ENCODE data around the gene ODF2. TPM values are rescaled to one million over a fixed set of nuclear protein-coding genes. Genes with fewer than 3 reads are reported as not detected.
A peak's percentile ranks its signal among the peaks of the same experiment; 100 is the strongest.

Gene ODF2
- total and polyA plus RNA-seq, 2 of the 13 experiments (the other 11 are each of a cell fraction or from before 2014, with no cell fraction given): 9.8 to 31.3 TPM

DNA sequence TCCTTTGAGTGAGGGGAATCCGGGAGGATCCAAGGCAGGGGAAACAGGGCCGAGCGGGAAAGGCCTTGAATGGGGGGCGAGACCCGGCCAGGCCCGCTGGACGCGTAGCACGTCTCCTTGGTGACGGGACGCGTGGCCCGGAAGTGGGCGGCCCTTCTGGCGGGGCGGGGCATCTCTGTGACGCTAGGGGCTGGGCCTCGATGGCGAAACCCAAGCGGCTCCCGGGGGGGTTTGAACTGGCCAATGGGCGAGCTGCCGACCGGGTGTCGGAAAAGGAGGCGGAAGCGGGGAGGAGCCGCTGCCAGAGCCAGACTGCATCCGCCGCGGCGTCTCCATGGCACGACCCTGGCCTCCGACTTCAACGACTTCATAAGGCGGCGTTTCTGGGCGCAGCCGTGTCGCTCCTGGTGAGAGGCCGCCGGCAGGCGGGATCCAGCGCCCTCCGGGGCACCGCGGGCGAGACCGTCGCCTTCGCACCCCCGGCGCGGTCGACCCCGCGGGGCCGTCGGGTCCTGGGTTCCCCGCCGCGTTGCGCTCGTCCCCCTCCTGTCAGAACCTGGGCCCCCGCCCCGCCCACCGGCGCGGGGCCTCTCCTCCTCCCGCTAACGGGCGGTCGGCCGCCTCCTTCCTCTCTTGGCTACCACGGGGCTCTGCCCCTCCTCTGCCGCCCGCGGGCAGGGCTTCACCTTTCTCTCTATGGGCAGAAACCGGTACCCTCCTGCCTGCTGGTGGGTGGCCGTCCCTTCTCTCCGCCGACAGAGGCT lies at the start of gene ODF2 (continued):
- TF ChIP-seq ZMYM4 (CRISPR knock-in tag; IDR thresholded peaks at IDR 0.05) (peak; percentile 52; the same call in 1 of the 2 replicates), MYC (CRISPR knock-in tag; IDR thresholded peaks at IDR 0.05; ENCODE audit: borderline replicate concordance) (peak; percentile 71), SIN3B (IDR thresholded peaks at IDR 0.05; ENCODE audit: low read length) (0 out of 2 replicates have a peak, but pooled peaks have one; percentile 35), ZNF589 (CRISPR knock-in tag; conservative IDR thresholded peaks at IDR 0.05) (no peak), ZNF724P (CRISPR knock-in tag; IDR thresholded peaks at IDR 0.05; ENCODE audit: borderline replicate concordance) (no peak), ZBTB8A (CRISPR knock-in tag; IDR thresholded peaks at IDR 0.05; ENCODE audit: borderline replicate concordance, low read depth) (peak; percentile 90; the same call in 1 of the 2 replicates), ZNF136 (CRISPR knock-in tag; IDR thresholded peaks at IDR 0.05; ENCODE audit: low read depth) (no peak), ZFP90 (CRISPR knock-in tag; IDR thresholded peaks at IDR 0.05; ENCODE audit: borderline replicate concordance) (peak; percentile 45; the same call in 1 of the 2 replicates), HNRNPK (IDR thresholded peaks at IDR 0.05; ENCODE audit: low read depth, low read length, poor library complexity, severe bottlenecking) (peak; percentile 43), TBX2 (CRISPR knock-in tag; IDR thresholded peaks at IDR 0.05; ENCODE audit: borderline replicate concordance) (peak; percentile 23; the same call in 1 of the 2 replicates), PRMT3 (CRISPR knock-in tag; IDR thresholded peaks at IDR 0.05; ENCODE audit: borderline replicate concordance, low read depth) (no peak), SALL1 (CRISPR knock-in tag; IDR thresholded peaks at IDR 0.05) (peak; percentile 71), HOXA3 (CRISPR knock-in tag; IDR thresholded peaks at IDR 0.05) (peak; percentile 64; the same call in 1 of the 2 replicates), RFX3 (CRISPR knock-in tag; IDR thresholded peaks at IDR 0.05) (peak; percentile 91), ZNF788 (CRISPR knock-in tag; IDR thresholded peaks at IDR 0.05; ENCODE audit: borderline replicate concordance) (peak; percentile 32; the same call in 1 of the 2 replicates), HIVEP1 (CRISPR knock-in tag; IDR thresholded peaks at IDR 0.05) (no peak), KAT8 (CRISPR knock-in tag; IDR thresholded peaks at IDR 0.05) (peak; percentile 65)
- TF ChIP-seq, protein P1, sequence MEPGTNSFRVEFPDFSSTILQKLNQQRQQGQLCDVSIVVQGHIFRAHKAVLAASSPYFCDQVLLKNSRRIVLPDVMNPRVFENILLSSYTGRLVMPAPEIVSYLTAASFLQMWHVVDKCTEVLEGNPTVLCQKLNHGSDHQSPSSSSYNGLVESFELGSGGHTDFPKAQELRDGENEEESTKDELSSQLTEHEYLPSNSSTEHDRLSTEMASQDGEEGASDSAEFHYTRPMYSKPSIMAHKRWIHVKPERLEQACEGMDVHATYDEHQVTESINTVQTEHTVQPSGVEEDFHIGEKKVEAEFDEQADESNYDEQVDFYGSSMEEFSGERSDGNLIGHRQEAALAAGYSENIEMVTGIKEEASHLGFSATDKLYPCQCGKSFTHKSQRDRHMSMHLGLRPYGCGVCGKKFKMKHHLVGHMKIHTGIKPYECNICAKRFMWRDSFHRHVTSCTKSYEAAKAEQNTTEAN (CRISPR knock-in tag; conservative IDR thresholded peaks at IDR 0.05): 0 out of 2 replicates have a peak, but pooled peaks have one; percentile 34
- TF ChIP-seq, protein P2, sequence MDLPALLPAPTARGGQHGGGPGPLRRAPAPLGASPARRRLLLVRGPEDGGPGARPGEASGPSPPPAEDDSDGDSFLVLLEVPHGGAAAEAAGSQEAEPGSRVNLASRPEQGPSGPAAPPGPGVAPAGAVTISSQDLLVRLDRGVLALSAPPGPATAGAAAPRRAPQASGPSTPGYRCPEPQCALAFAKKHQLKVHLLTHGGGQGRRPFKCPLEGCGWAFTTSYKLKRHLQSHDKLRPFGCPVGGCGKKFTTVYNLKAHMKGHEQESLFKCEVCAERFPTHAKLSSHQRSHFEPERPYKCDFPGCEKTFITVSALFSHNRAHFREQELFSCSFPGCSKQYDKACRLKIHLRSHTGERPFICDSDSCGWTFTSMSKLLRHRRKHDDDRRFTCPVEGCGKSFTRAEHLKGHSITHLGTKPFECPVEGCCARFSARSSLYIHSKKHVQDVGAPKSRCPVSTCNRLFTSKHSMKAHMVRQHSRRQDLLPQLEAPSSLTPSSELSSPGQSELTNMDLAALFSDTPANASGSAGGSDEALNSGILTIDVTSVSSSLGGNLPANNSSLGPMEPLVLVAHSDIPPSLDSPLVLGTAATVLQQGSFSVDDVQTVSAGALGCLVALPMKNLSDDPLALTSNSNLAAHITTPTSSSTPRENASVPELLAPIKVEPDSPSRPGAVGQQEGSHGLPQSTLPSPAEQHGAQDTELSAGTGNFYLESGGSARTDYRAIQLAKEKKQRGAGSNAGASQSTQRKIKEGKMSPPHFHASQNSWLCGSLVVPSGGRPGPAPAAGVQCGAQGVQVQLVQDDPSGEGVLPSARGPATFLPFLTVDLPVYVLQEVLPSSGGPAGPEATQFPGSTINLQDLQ (CRISPR knock-in tag; IDR thresholded peaks at IDR 0.05): 0 out of 2 replicates have a peak, but pooled peaks have one; percentile 42
- TF ChIP-seq, protein P3, sequence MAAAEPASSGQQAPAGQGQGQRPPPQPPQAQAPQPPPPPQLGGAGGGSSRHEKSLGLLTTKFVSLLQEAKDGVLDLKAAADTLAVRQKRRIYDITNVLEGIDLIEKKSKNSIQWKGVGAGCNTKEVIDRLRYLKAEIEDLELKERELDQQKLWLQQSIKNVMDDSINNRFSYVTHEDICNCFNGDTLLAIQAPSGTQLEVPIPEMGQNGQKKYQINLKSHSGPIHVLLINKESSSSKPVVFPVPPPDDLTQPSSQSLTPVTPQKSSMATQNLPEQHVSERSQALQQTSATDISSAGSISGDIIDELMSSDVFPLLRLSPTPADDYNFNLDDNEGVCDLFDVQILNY (CRISPR knock-in tag; conservative IDR thresholded peaks at IDR 0.05): peak; percentile 73; the same call in 1 of the 2 replicates
- TF ChIP-seq, protein P4, sequence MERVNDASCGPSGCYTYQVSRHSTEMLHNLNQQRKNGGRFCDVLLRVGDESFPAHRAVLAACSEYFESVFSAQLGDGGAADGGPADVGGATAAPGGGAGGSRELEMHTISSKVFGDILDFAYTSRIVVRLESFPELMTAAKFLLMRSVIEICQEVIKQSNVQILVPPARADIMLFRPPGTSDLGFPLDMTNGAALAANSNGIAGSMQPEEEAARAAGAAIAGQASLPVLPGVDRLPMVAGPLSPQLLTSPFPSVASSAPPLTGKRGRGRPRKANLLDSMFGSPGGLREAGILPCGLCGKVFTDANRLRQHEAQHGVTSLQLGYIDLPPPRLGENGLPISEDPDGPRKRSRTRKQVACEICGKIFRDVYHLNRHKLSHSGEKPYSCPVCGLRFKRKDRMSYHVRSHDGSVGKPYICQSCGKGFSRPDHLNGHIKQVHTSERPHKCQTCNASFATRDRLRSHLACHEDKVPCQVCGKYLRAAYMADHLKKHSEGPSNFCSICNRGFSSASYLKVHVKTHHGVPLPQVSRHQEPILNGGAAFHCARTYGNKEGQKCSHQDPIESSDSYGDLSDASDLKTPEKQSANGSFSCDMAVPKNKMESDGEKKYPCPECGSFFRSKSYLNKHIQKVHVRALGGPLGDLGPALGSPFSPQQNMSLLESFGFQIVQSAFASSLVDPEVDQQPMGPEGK (CRISPR knock-in tag; IDR thresholded peaks at IDR 0.05): peak; percentile 87

Data from HepG2 (cell line).